ENCODE data around the gene CDK10. TPM values are rescaled to one million over a fixed set of nuclear protein-coding genes. Genes with fewer than 3 reads are reported as not detected.
A peak's percentile ranks its signal among the peaks of the same experiment; 100 is the strongest.

The CDK10 gene
- total and polyA plus RNA-seq, 9 of the 15 experiments (the other 6 are each of a cell fraction or from before 2014, with no cell fraction given), result 2.0 to 85.1 (median 40.1) TPM

DNA sequence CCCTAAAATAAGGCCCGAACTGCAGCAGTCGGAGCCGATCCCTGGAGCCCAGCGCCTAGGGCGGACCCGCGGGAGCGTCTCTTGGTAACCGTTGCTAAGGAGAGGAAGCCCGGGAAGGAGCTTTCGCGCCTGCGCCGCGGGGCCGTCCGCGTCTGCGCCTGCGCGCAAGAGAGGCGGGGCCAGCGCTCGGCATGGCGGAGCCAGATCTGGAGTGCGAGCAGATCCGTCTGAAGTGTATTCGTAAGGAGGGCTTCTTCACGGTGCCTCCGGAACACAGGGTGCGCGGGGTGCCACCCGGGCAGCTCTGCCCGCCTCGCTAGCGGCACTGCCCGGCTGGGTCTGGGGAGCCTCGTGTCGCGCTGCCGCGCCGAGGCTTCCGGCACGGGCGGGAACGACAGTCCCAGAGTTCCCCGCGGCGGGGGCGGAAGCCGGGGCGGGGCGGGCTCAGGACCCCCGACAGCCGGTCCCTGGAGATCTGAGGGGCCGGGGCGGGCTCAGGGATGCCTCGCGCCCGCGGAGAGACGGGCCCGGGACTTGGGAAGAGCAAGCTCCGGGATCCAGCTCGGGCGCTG, at the start of gene CDK10 (continued):
- TF ChIP-seq, protein P1, sequence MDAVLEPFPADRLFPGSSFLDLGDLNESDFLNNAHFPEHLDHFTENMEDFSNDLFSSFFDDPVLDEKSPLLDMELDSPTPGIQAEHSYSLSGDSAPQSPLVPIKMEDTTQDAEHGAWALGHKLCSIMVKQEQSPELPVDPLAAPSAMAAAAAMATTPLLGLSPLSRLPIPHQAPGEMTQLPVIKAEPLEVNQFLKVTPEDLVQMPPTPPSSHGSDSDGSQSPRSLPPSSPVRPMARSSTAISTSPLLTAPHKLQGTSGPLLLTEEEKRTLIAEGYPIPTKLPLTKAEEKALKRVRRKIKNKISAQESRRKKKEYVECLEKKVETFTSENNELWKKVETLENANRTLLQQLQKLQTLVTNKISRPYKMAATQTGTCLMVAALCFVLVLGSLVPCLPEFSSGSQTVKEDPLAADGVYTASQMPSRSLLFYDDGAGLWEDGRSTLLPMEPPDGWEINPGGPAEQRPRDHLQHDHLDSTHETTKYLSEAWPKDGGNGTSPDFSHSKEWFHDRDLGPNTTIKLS (IDR thresholded peaks at IDR 0.05; ENCODE audit: borderline replicate concordance, low read depth), result peak; percentile 40; the same call in 1 of the 2 replicates
- TF ChIP-seq XRCC4 (IDR thresholded peaks at IDR 0.05; ENCODE audit: extremely low read depth, insufficient read depth, insufficient read length), result no peak
- TF ChIP-seq ETV5 (CRISPR knock-in tag; IDR thresholded peaks at IDR 0.05; ENCODE audit: low read depth), result peak; percentile 61; the same call in 1 of the 2 replicates
- peak; percentile 37; the same call in 1 of the 2 replicates for TF ChIP-seq ZFX (CRISPR knock-in tag; IDR thresholded peaks at IDR 0.05)
- no peak for TF ChIP-seq ZNF79 (CRISPR knock-in tag; IDR thresholded peaks at IDR 0.05; ENCODE audit: low read depth)
- TF ChIP-seq, protein P2, sequence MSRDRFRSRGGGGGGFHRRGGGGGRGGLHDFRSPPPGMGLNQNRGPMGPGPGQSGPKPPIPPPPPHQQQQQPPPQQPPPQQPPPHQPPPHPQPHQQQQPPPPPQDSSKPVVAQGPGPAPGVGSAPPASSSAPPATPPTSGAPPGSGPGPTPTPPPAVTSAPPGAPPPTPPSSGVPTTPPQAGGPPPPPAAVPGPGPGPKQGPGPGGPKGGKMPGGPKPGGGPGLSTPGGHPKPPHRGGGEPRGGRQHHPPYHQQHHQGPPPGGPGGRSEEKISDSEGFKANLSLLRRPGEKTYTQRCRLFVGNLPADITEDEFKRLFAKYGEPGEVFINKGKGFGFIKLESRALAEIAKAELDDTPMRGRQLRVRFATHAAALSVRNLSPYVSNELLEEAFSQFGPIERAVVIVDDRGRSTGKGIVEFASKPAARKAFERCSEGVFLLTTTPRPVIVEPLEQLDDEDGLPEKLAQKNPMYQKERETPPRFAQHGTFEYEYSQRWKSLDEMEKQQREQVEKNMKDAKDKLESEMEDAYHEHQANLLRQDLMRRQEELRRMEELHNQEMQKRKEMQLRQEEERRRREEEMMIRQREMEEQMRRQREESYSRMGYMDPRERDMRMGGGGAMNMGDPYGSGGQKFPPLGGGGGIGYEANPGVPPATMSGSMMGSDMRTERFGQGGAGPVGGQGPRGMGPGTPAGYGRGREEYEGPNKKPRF (IDR thresholded peaks at IDR 0.05; ENCODE audit: low read depth, low read length), result no peak
- no peak for TF ChIP-seq NFATC3 (IDR thresholded peaks at IDR 0.05)
- TF ChIP-seq SAFB2 (IDR thresholded peaks at IDR 0.05; ENCODE audit: borderline replicate concordance, low read depth, low read length, severe bottlenecking), result no peak
- TF ChIP-seq PPARD (CRISPR knock-in tag; IDR thresholded peaks at IDR 0.05), result no peak
- no peak for TF ChIP-seq SRSF7 (optimal IDR thresholded peaks at IDR 0.05; ENCODE audit: low read depth, low read length)
- TF ChIP-seq ESRRB (CRISPR knock-in tag; IDR thresholded peaks at IDR 0.05; ENCODE audit: borderline replicate concordance), result no peak
- TF ChIP-seq, protein P3, sequence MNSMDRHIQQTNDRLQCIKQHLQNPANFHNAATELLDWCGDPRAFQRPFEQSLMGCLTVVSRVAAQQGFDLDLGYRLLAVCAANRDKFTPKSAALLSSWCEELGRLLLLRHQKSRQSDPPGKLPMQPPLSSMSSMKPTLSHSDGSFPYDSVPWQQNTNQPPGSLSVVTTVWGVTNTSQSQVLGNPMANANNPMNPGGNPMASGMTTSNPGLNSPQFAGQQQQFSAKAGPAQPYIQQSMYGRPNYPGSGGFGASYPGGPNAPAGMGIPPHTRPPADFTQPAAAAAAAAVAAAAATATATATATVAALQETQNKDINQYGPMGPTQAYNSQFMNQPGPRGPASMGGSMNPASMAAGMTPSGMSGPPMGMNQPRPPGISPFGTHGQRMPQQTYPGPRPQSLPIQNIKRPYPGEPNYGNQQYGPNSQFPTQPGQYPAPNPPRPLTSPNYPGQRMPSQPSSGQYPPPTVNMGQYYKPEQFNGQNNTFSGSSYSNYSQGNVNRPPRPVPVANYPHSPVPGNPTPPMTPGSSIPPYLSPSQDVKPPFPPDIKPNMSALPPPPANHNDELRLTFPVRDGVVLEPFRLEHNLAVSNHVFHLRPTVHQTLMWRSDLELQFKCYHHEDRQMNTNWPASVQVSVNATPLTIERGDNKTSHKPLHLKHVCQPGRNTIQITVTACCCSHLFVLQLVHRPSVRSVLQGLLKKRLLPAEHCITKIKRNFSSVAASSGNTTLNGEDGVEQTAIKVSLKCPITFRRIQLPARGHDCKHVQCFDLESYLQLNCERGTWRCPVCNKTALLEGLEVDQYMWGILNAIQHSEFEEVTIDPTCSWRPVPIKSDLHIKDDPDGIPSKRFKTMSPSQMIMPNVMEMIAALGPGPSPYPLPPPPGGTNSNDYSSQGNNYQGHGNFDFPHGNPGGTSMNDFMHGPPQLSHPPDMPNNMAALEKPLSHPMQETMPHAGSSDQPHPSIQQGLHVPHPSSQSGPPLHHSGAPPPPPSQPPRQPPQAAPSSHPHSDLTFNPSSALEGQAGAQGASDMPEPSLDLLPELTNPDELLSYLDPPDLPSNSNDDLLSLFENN (IDR thresholded peaks at IDR 0.05; ENCODE audit: low read depth in 2 of 2, low read length in 2 of 2), result 0 out of 4 replicates have a peak, but pooled peaks of 1 of the 2 experiments have one; percentile 19
- 0 out of 2 replicates have a peak, but pooled peaks have one; percentile 65 for TF ChIP-seq HDAC8 (tag; IDR thresholded peaks at IDR 0.05)
- no peak for TF ChIP-seq ZNF217 (CRISPR knock-in tag; IDR thresholded peaks at IDR 0.05)
- peak; percentile 96 for TF ChIP-seq RBBP5 (IDR thresholded peaks at IDR 0.05; ENCODE audit: borderline replicate concordance, insufficient read depth, low read length, poor library complexity, severe bottlenecking)
- TF ChIP-seq, protein P4, sequence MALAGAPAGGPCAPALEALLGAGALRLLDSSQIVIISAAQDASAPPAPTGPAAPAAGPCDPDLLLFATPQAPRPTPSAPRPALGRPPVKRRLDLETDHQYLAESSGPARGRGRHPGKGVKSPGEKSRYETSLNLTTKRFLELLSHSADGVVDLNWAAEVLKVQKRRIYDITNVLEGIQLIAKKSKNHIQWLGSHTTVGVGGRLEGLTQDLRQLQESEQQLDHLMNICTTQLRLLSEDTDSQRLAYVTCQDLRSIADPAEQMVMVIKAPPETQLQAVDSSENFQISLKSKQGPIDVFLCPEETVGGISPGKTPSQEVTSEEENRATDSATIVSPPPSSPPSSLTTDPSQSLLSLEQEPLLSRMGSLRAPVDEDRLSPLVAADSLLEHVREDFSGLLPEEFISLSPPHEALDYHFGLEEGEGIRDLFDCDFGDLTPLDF (CRISPR knock-in tag; IDR thresholded peaks at IDR 0.05), result peak; percentile 92
- TF ChIP-seq C11orf30 (IDR thresholded peaks at IDR 0.05; ENCODE audit: low read depth), result peak; percentile 85
- TF ChIP-seq HEY1 (CRISPR knock-in tag; IDR thresholded peaks at IDR 0.05; ENCODE audit: borderline replicate concordance), result no peak
- TF ChIP-seq PTBP1 (IDR thresholded peaks at IDR 0.05; ENCODE audit: low read depth, low read length), result no peak
